Measurements from ENCODE around the gene ARL14.

- TF ChIP-seq CTCF (IDR thresholded peaks at IDR 0.05) = no peak
- no peak for TF ChIP-seq POLR2AphosphoS5 (IDR thresholded peaks at IDR 0.05; ENCODE audit: insufficient read depth in 1 of 2, low read depth in 1 of 2)
Measured at GRCh38 chr3:160665784-160666526, 11.0 kb upstream of the ARL14 start.
